Measurements from ENCODE around the gene TMEM61. TPM values are rescaled to one million over a fixed set of nuclear protein-coding genes. Genes with fewer than 3 reads are reported as not detected.

The TMEM61 gene
- total RNA-seq, 1 experiment from 2014 or later: 0.74 TPM

GRCh38 chr1:55015731-55016620, 35.5 kb downstream of the TMEM61 start (continued):
- no peak for TF ChIP-seq ZNF281 (CRISPR knock-in tag; IDR thresholded peaks at IDR 0.05)
- TF ChIP-seq USF2 (CRISPR knock-in tag; IDR thresholded peaks at IDR 0.05): no peak
- TF ChIP-seq CREM (CRISPR knock-in tag; IDR thresholded peaks at IDR 0.05): no peak
- no peak for TF ChIP-seq E2F1 (CRISPR knock-in tag; IDR thresholded peaks at IDR 0.05)
- no peak for TF ChIP-seq ZNF671 (CRISPR knock-in tag; IDR thresholded peaks at IDR 0.05)
- TF ChIP-seq JUN (CRISPR knock-in tag; IDR thresholded peaks at IDR 0.05): no peak
- TF ChIP-seq ARID4B (CRISPR knock-in tag; IDR thresholded peaks at IDR 0.05; ENCODE audit: borderline replicate concordance): no peak
- no peak for TF ChIP-seq ZMAT4 (CRISPR knock-in tag; IDR thresholded peaks at IDR 0.05)
- no peak for TF ChIP-seq NFATC4 (CRISPR knock-in tag; IDR thresholded peaks at IDR 0.05)
- TF ChIP-seq OVOL2 (CRISPR knock-in tag; IDR thresholded peaks at IDR 0.05; ENCODE audit: borderline replicate concordance): no peak
- no peak for TF ChIP-seq ZNF423 (CRISPR knock-in tag; IDR thresholded peaks at IDR 0.05)
- no peak for TF ChIP-seq ZNF232 (CRISPR knock-in tag; IDR thresholded peaks at IDR 0.05)

- CTCF ChIA-PET: interaction anchor here (4.5 to 10.9 kb wide), 2 partner anchors 19 to 73 kb away, joined by 174 to 632 read pairs; partner anchors contain the start of gene BSND
- no peak for TF ChIP-seq ZNF423 (CRISPR knock-in tag; IDR thresholded peaks at IDR 0.05)
- TF ChIP-seq E2F4 (CRISPR knock-in tag; IDR thresholded peaks at IDR 0.05; ENCODE audit: borderline replicate concordance, low read depth): no peak
- TF ChIP-seq CREM (CRISPR knock-in tag; IDR thresholded peaks at IDR 0.05): no peak
- no peak for TF ChIP-seq JUN (CRISPR knock-in tag; IDR thresholded peaks at IDR 0.05)
- no peak for TF ChIP-seq GABPB1 (CRISPR knock-in tag; IDR thresholded peaks at IDR 0.05)
- no peak for TF ChIP-seq IRF1 (CRISPR knock-in tag; IDR thresholded peaks at IDR 0.05)
- no peak for TF ChIP-seq CTCF (IDR thresholded peaks at IDR 0.05)
- no peak for TF ChIP-seq OVOL2 (CRISPR knock-in tag; IDR thresholded peaks at IDR 0.05; ENCODE audit: borderline replicate concordance)
- Mint-ChIP-seq H3K4me1 (peaks cover 20% of the 10 kb centered on the region), H3K4me3 (no peak overlapping the region), H3K36me3 (peaks cover 9% of the 10 kb centered on the region), H3K27ac (no peak overlapping the region), H3K27me3 (ENCODE audit: low read depth) (peaks cover 27% of the 10 kb centered on the region), H3K9me3 (peaks cover 9% of the 10 kb centered on the region)
- POLR2A ChIA-PET: no interaction called here
- no peak for DNase-seq (ENCODE audit: low spot score)
- no peak for ATAC-seq
Observed at GRCh38 chr1:55018395-55018794, 38.0 kb downstream of the TMEM61 start.
